HepG2 (cell line): ENCODE measurements around the gene MARCHF6. TPM values are rescaled to one million over a fixed set of nuclear protein-coding genes. Genes with fewer than 3 reads are reported as not detected.
A peak's percentile ranks its signal among the peaks of the same experiment; 100 is the strongest.

Source experiments
- EEA1 ChIP-seq: sonication (generic); formaldehyde crosslinking; IDR thresholded peaks from 2 replicates; pipeline ENCODE4 v1.5.1; 2020; ENCODE audit warnings: mild to moderate bottlenecking, missing genetic modification reagents, borderline replicate concordance
- ELF3 ChIP-seq: IDR thresholded peaks from 2 replicates; pipeline ENCODE4 v1.6.1; 2016; ENCODE audit warnings: missing genetic modification reagents, missing compliant biosample characterization
- FOXA3 ChIP-seq: IDR thresholded peaks from 2 replicates; pipeline ENCODE4 v1.6.1; 2016; ENCODE audit warnings: missing genetic modification reagents, missing compliant biosample characterization
- HNF1B ChIP-seq: sonication (generic); formaldehyde crosslinking; IDR thresholded peaks from 2 replicates; pipeline ENCODE4 v1.5.1; 2020; ENCODE audit warnings: mild to moderate bottlenecking, moderate library complexity, missing genetic modification reagents
- KLF16 ChIP-seq, 2 experiments: sonication (generic) in 1 of 2; formaldehyde crosslinking in 1 of 2; IDR thresholded peaks; 2 replicates each; pipeline versions ENCODE4 v1.6.1 to v1.8.0; 2016 to 2023; ENCODE audit warnings: missing genetic modification reagents in 2 of 2, missing compliant biosample characterization in 1 of 2
- KLF9 ChIP-seq: IDR thresholded peaks from 2 replicates; pipeline ENCODE4 v1.6.1; 2016; ENCODE audit warnings: low read depth
- NCOA5 ChIP-seq: sonication (generic); formaldehyde crosslinking; IDR thresholded peaks from 2 replicates; pipeline ENCODE4 v1.4.0; 2020; ENCODE audit warnings: missing genetic modification reagents
- NFE2L1 ChIP-seq: sonication (generic); formaldehyde crosslinking; IDR thresholded peaks from 2 replicates; pipeline ENCODE4 v1.4.0; 2020; ENCODE audit warnings: missing genetic modification reagents, mild to moderate bottlenecking, borderline replicate concordance
- NR2C2 ChIP-seq: sonication (generic); formaldehyde crosslinking; IDR thresholded peaks from 2 replicates; pipeline ENCODE4 v1.4.0; 2020; ENCODE audit warnings: missing genetic modification reagents, mild to moderate bottlenecking, moderate library complexity, borderline replicate concordance
- POGK ChIP-seq: sonication (generic); formaldehyde crosslinking; conservative IDR thresholded peaks from 2 replicates; pipeline ENCODE4 v1.8.0; 2022; ENCODE audit warnings: mild to moderate bottlenecking, moderate library complexity, missing genetic modification reagents
- REL ChIP-seq: sonication (generic); formaldehyde crosslinking; conservative IDR thresholded peaks from 2 replicates; pipeline ENCODE4 v1.8.0; 2022; ENCODE audit warnings: mild to moderate bottlenecking, missing genetic modification reagents, moderate library complexity
- RNF219 ChIP-seq: sonication (generic); formaldehyde crosslinking; IDR thresholded peaks from 2 replicates; pipeline ENCODE4 v1.5.0; 2020; ENCODE audit warnings: mild to moderate bottlenecking, missing genetic modification reagents
- SNAPC2 ChIP-seq: sonication (generic); formaldehyde crosslinking; IDR thresholded peaks from 2 replicates; pipeline ENCODE4 v1.8.1; 2022; ENCODE audit warnings: mild to moderate bottlenecking, missing genetic modification reagents
- SP5 ChIP-seq: IDR thresholded peaks from 2 replicates; pipeline ENCODE4 v1.6.1; 2016; ENCODE audit warnings: low read depth, borderline replicate concordance
- TAF1 ChIP-seq: sonication (generic); formaldehyde crosslinking; IDR thresholded peaks from 2 replicates; pipeline ENCODE4 v1.4.0; 2020; ENCODE audit warnings: missing genetic modification reagents
- TARDBP ChIP-seq: sonication (generic); formaldehyde crosslinking; IDR thresholded peaks from 2 replicates; pipeline ENCODE4 v1.8.0; 2022; ENCODE audit warnings: mild to moderate bottlenecking, missing genetic modification reagents
- ZBTB39 ChIP-seq: sonication (generic); formaldehyde crosslinking; IDR thresholded peaks from 2 replicates; pipeline ENCODE4 v1.5.0; 2020; ENCODE audit warnings: missing genetic modification reagents
- ZFP36L2 ChIP-seq: sonication (generic); formaldehyde crosslinking; IDR thresholded peaks from 2 replicates; pipeline ENCODE4 v1.4.0; 2020; ENCODE audit warnings: missing genetic modification reagents
- ZFP41 ChIP-seq: sonication (generic); formaldehyde crosslinking; IDR thresholded peaks from 2 replicates; pipeline ENCODE4 v1.4.0; 2020; ENCODE audit warnings: mild to moderate bottlenecking, missing genetic modification reagents, borderline replicate concordance
- ZNF567 ChIP-seq: sonication (generic); formaldehyde crosslinking; IDR thresholded peaks from 2 replicates; pipeline ENCODE4 v1.8.1; 2023; ENCODE audit warnings: mild to moderate bottlenecking, missing genetic modification reagents, borderline replicate concordance
- polyA plus RNA-seq, 8 experiments: library from polyadenylated mRNA; depleted of rRNA in 3 of 8; stranded (reverse) in 7 of 8; unstranded in 1 of 8; fragments of >200 nt; fragmentation: Illumina TruSeq in 4 of 8; extraction: Trizol in 4 of 8; gene quantifications; 2 replicates each; pipeline versions ENCODE4 v1.2.1 to v1.2.3, GENCODE V29; 2011 to 2016; ENCODE audit warnings: low read depth in 4 of 8, missing spikeins in 1 of 8, mixed read lengths in 1 of 8; ENCODE audit not compliant: insufficient read depth in 1 of 8
- total RNA-seq, 5 experiments: library from RNA; depleted of rRNA; stranded (reverse); fragments of >200 nt; fragmentation: Illumina TruSeq; extraction: Trizol; gene quantifications; 2 replicates each; pipeline ENCODE4 v1.2.3, GENCODE V29; 2016; ENCODE audit warnings: low read depth in 1 of 5
- TF ChIP-seq, protein P1 (sequence below): IDR thresholded peaks from 2 replicates; pipeline ENCODE4 v1.6.1; 2016; ENCODE audit warnings: missing biosample characterization, missing genetic modification reagents, low read depth

The MARCHF6 gene
- total and polyA plus RNA-seq, 2 of the 13 experiments (the other 11 are each of a cell fraction or from before 2014, with no cell fraction given), result 48.6 to 107 TPM

- no peak for TF ChIP-seq RNF219 (CRISPR knock-in tag)
- TF ChIP-seq ELF3 (CRISPR knock-in tag), result peak; percentile 55; the same call in 1 of the 2 replicates
- peak in 1 of 2 experiments; percentile 57; a peak in 1 of 4 replicates for TF ChIP-seq KLF16 (CRISPR knock-in tag; IDR thresholded peaks at IDR 0.05)
- no peak for TF ChIP-seq REL (CRISPR knock-in tag)
- TF ChIP-seq NCOA5 (CRISPR knock-in tag), result no peak
- no peak for TF ChIP-seq ZNF567 (CRISPR knock-in tag)
- TF ChIP-seq ZFP36L2 (CRISPR knock-in tag), result no peak
- TF ChIP-seq SP5 (CRISPR knock-in tag), result no peak
- no peak for TF ChIP-seq NR2C2
- no peak for TF ChIP-seq KLF9 (CRISPR knock-in tag)
- TF ChIP-seq NFE2L1, result no peak
- TF ChIP-seq HNF1B (CRISPR knock-in tag), result peak; percentile 54; the same call in 1 of the 2 replicates
- TF ChIP-seq FOXA3, result peak; percentile 87
- TF ChIP-seq SNAPC2 (CRISPR knock-in tag), result no peak
- TF ChIP-seq ZFP41 (CRISPR knock-in tag), result no peak
- TF ChIP-seq TARDBP (CRISPR knock-in tag), result peak; percentile 66; the same call in 1 of the 2 replicates
- TF ChIP-seq, protein P1, sequence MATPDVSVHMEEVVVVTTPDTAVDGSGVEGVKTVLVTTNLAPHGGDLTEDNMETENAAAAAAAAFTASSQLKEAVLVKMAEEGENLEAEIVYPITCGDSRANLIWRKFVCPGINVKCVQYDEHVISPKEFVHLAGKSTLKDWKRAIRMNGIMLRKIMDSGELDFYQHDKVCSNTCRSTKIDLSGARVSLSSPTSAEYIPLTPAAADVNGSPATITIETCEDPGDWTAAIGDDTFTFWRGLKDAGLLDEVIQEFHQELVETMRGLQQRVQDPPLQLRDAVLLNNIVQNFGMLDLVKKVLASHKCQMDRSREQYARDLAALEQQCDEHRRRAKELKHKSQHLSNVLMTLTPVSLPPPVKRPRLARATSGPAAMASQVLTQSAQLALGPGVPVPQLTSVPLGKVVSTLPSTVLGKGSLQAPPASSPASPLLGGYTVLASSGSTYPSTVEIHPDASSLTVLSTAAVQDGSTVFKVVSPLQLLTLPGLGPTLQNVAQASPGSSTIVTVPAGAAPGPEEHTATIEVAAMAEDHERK (CRISPR knock-in tag), result no peak
- no peak for TF ChIP-seq TAF1 (CRISPR knock-in tag)
- TF ChIP-seq POGK (CRISPR knock-in tag), result no peak
- no peak for TF ChIP-seq EEA1
- no peak for TF ChIP-seq ZBTB39 (CRISPR knock-in tag)
Measured at GRCh38 chr5:10331341-10331796, 22.1 kb upstream of the MARCHF6 start (continued).
